NCI-H2107 (cell line): ENCODE measurements around the gene PIK3R1.
"Not testable (repeated sequence)": the region's sequence is repeated elsewhere in the genome, so short reads cannot be mapped to it uniquely, and the experiment has no call there.

Source experiments
- DNase-seq: peaks from one replicate; lab custom pipeline; 2025; lab: John Stamatoyannopoulos, UW

PIK3R1 gene

DNA sequence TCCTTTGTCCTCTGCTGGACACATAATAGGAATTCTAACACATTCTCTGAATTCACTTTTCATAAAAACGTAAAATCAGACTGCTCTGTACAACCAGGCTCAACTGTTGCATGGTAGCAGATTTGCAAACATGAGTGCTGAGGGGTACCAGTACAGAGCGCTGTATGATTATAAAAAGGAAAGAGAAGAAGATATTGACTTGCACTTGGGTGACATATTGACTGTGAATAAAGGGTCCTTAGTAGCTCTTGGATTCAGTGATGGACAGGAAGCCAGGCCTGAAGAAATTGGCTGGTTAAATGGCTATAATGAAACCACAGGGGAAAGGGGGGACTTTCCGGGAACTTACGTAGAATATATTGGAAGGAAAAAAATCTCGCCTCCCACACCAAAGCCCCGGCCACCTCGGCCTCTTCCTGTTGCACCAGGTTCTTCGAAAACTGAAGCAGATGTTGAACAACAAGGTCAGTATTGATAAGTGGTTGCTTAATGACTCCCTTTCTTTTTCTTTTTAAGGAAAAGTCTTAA, 11.1 kb downstream of the PIK3R1 start:
- DNase-seq = no peak

DNA sequence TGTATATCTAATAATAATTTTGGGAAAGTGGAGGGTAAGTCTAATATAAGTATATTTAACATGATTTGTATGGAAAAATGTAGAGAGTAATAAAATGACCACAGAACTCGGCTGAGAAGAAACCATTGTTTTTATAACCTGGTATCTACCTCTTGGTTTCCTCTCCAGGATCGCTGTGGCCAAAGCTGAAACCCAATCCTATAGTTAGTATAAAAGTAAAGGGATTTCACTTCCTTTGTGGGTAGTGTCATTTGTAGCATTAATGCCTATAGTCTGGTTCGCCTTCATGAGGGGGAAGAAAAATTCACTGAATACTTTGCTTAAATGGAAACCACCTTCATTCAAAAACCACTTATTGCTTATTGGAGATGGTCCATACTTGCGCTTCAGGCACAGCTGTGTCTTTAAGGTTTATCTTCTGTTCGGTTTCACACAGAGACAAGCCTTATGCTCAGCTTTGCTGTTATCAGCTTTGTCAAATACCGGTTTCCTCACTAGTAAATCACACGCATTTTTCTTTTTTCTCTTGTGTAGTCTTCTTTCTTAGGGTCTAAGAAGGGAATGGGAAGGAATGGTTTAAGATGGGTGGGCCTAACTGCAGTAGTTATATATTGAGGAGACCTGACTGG, 12.1 kb downstream of the PIK3R1 start:
- DNase-seq = no peak

DNA sequence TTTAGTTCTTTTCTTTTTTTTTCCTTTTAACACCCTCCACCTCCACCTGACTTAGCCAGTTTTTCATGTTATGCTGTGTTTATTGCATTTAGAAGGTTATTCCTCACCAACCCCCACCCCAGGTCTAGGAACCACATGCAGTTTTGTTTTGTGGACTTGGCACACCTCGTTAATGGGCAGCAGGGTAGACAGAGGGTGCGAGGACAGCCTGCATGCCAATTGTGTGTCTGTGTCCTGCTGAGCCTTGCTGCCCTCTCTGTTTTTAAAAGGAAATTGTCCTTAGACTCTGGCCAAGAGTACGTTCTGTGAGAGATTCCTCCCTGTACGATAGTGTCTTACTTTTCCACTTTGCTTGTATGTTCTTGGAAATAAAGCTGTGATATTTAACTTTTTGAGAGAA, 13.9 kb downstream of the PIK3R1 start:
- no peak for DNase-seq

GRCh38 chr5:68230285-68230684, 14.7 kb downstream of the PIK3R1 start:
- DNase-seq = no peak

- no peak for DNase-seq
Observed at GRCh38 chr5:68231414-68232076, 16.0 kb downstream of the PIK3R1 start.

DNA sequence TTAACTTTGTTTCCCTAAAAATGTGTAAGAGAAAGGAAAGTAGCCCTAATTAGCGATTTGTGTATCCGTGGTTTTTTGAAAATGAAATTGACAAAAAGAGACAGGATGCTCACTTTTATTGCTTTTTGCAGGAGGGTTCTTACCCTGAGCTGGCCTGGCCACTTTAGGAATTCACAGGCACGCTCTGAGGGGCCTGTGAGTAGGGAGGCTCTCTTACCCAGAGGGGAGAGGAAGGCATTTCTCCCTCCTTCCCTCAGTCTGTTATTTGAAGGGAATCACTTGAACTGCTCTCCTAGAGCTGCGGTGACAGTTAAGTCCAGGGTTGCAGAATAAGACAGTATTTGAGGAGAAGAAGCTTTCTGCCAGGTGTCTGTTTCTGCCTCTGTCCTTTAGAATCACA, 16.7 kb downstream of the PIK3R1 start:
- no peak for DNase-seq

DNA sequence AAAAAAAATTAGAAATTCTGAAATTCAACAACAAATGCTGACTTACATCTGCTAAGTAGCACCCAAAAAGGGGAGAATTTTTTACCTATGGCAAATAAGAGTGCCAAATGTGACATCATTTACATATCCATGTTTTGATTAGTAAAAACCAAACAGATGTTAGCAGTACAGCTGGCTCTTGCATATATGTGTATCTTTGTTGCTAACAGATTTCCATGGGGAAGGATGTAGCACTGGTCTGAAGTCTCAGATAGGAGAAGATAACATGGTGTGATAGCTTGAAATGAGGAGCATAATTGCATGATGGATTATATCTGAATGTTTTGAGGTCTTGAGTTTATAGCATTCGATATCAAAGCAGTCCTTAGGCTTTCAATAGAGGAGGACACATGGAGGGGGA, 17.5 kb downstream of the PIK3R1 start:
- no peak for DNase-seq

GRCh38 chr5:68235229-68235628, 19.7 kb downstream of the PIK3R1 start:
- DNase-seq = not testable (repeated sequence)

- no peak for DNase-seq
Observed at GRCh38 chr5:68237715-68238114, 22.2 kb downstream of the PIK3R1 start.

GRCh38 chr5:68239487-68239886, 23.9 kb downstream of the PIK3R1 start:
- no peak for DNase-seq

- no peak for DNase-seq
Observed at GRCh38 chr5:68240202-68240601, 24.6 kb downstream of the PIK3R1 start.

DNA sequence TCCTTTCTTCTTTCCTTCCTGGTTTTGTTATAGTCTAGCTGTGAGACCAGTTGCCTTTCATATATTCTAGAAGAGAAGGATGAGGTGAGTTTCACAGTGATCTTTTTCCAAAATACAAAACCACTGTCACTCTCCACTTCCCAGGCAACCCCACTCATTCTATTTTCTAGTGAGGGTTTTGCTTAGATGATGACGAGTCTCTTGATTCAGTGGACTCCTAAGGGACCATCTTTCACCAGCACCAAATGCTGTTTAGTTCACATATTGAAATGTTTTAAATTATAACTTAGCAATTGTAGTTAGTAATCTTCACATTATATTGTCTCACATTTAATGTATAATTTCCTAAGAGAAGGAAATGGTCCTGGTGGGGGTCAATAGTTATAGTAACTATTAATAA, 25.2 kb downstream of the PIK3R1 start:
- no peak for DNase-seq

GRCh38 chr5:68242743-68243142, 27.2 kb downstream of the PIK3R1 start:
- DNase-seq = no peak

DNA sequence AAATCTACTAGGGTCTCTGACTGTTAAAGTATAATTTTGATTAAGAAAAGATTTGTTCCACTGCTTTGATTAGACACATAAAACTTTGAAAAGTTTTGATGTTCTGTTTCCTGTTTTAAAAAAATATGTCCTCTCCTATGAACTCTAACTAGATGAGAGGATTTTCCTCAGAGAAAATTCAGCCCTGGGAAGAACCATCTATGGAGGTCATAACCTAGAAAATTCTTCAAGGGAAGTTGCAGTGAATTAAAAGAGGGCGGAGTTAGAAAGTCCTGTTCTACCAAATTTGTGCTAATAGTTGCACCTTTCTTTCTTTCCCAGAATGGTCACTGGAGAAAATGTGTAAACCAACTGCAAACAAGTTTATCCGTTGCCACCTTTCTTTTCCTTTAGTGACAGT, 27.7 kb downstream of the PIK3R1 start:
- DNase-seq = no peak

- DNase-seq = no peak
Observed at GRCh38 chr5:68243681-68244080, 28.1 kb downstream of the PIK3R1 start.

DNA sequence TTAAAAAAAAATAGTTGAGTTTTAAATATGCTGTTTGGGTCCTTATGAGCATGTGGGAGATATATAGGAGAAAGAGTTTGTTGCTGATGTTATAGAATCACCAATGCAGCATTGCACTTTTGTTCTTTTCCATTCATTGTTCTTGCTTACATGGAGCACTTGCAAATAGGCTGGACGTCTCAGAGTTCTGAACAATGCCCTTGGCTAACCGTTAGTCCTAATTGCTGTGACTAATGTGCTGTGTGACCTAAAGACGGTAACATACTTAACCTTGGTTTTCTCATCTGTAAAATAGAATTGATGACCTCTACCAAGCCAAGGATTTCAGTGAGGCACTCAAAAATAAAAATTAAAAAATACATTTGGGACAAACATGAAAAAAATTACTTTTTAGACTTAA, 29.8 kb downstream of the PIK3R1 start:
- DNase-seq = no peak

DNA sequence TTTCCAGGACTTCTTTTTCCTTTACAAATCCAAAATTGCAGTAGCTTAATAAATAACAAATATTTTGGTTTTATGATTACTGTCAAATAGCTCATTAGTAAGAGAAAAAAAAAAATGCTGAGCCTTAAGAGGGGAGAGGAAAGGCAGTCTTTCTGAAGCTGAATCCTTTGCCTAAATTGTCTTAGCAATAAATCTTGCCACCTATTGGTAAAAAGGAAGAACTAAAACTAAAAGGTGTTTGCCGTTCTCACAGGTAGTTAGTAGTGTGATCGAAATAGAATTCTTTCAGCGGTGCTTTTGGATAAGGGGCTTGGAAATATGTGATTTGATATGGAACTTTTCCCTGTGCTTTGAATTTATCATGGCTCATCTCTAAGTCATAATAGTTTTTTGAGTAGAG, 31.2 kb downstream of the PIK3R1 start:
- no peak for DNase-seq

- no peak for DNase-seq
Observed at GRCh38 chr5:68247627-68248026, 32.1 kb downstream of the PIK3R1 start.

- DNase-seq = no peak
Observed at GRCh38 chr5:68248896-68249295, 33.3 kb downstream of the PIK3R1 start.

- no peak for DNase-seq
Observed at GRCh38 chr5:68249520-68249919, 34.0 kb downstream of the PIK3R1 start.

- DNase-seq = no peak
Observed at GRCh38 chr5:68250661-68251298, 35.2 kb downstream of the PIK3R1 start.

DNA sequence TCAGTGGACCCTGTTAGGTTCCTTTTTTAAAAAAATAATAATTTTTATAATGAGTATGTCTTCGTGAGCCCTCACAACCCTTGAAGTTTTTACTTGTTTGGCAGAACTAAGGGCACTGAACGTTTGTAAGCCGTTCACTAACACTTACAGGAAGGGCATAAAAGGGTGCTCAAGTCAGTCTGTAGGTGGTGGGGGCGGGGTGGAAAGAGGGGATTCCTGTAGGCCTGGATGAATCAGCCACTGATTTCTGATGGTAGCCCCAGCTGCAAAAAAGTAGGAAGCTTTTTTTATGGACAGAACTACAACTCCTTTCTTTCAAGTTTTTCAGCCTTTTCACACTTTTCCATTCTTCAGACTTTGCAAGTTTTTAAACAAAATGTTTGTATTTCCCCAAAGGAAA, 35.8 kb downstream of the PIK3R1 start:
- no peak for DNase-seq

DNA sequence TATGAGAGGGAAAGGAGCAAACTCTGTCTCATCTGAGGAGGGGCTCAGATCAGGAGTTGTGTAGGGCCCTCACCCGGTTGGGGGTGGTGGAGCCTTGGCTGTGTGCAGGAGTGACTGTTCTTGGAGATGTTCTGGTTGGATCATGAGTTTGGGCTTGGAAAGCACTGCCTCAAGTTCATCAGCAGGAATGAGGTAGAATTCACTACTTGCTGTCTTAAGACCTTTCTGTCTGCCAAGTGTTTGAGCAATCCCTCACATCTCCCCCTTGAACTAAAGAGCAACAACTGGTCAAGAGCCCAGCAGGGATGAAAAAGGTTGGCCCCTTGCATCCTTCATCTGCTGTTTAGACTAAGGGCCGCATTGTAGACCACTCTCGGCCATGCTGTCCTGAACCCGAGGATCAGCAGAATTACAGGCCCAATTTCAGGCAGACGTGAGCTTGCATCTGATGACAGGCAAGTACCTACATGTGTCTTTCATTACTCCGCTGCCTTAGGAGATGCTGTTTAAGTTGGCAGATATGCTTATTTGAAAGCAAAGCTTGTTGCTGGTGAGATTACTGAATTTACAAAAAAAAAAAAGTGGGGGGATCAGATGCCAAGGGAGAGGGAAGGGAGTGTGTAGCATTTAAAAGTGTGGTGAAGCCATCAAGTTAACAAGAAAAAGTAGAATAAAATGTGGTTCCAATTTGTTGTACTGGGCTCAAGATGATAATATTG, 36.4 kb downstream of the PIK3R1 start:
- no peak for DNase-seq
